Central memory CD8-positive, alpha-beta T cell (primary cell): ENCODE measurements around the gene CLEC16A.

Source experiments
- ATAC-seq: fragments of 150-1000 bp; cut with Tn5 transposase; replicated peaks from 2 replicates; pipeline ENCODE4 v1.10.0; 2022; ENCODE audit warnings: mild to moderate bottlenecking, moderate FRiP score, moderate number of reproducible peaks; ENCODE audit not compliant: poor library complexity, severe bottlenecking; ENCODE audit errors: extremely low read depth
- DNase-seq, 2 donors: peaks; one replicate each; pipeline ENCODE4 v3.0.0; 2021; ENCODE audit warnings: low spot score in 2 of 2
- H3K27ac Mint-ChIP-seq: one replicate; pipeline ENCODE4 v1.8.0; 2022; ENCODE audit warnings: low read depth, mild to moderate bottlenecking, moderate library complexity, mixed read lengths
- H3K27me3 Mint-ChIP-seq: one replicate; pipeline ENCODE4 v1.8.0; 2022; ENCODE audit warnings: mixed read lengths
- H3K36me3 Mint-ChIP-seq: one replicate; pipeline ENCODE4 v1.8.0; 2022; ENCODE audit warnings: mild to moderate bottlenecking, moderate library complexity, mixed read lengths; ENCODE audit not compliant: insufficient read depth
- H3K4me1 Mint-ChIP-seq: one replicate; pipeline ENCODE4 v1.8.0; 2022; ENCODE audit warnings: mixed read lengths
- H3K4me3 Mint-ChIP-seq: one replicate; pipeline ENCODE4 v1.8.0; 2022; ENCODE audit warnings: mild to moderate bottlenecking, moderate library complexity, mixed read lengths
- H3K9me3 Mint-ChIP-seq: one replicate; pipeline ENCODE4 v1.8.0; 2022; ENCODE audit warnings: mixed read lengths

The CLEC16A gene

GRCh38 chr16:11136600-11136999, 192.2 kb downstream of the CLEC16A start:
- Mint-ChIP-seq H3K27me3 (no peaks in the 10 kb centered on the region), H3K9me3 (no peaks in the 10 kb centered on the region), H3K4me1 (peaks cover 14% of the 10 kb centered on the region), H3K36me3 (peaks cover 8% of the 10 kb centered on the region), H3K4me3 (no peak overlapping the region), H3K27ac (no peak overlapping the region)
- no peak for DNase-seq
- ATAC-seq: no peak

GRCh38 chr16:11138022-11138768, 193.8 kb downstream of the CLEC16A start:
- DNase-seq: no peak
- Mint-ChIP-seq H3K4me1 (peaks cover 4% of the 10 kb centered on the region), H3K27me3 (no peaks in the 10 kb centered on the region), H3K4me3 (no peak overlapping the region), H3K9me3 (no peaks in the 10 kb centered on the region), H3K36me3 (peaks cover 7% of the 10 kb centered on the region), H3K27ac (no peak overlapping the region)
- ATAC-seq: no peak

GRCh38 chr16:11138769-11139325, 194.5 kb downstream of the CLEC16A start:
- ATAC-seq (no peak), DNase-seq (no peak)
- H3K4me1 Mint-ChIP-seq: peaks cover 4% of the 10 kb centered on the region
- H3K4me3 Mint-ChIP-seq: no peak overlapping the region
- H3K27ac Mint-ChIP-seq: no peak overlapping the region
- no peaks in the 10 kb centered on the region for H3K27me3 Mint-ChIP-seq
- H3K36me3 Mint-ChIP-seq: peaks cover 7% of the 10 kb centered on the region
- H3K9me3 Mint-ChIP-seq: no peaks in the 10 kb centered on the region

GRCh38 chr16:11139326-11140097, 195.1 kb downstream of the CLEC16A start:
- H3K27me3 Mint-ChIP-seq: no peaks in the 10 kb centered on the region
- no peak for ATAC-seq
- peaks cover 4% of the 10 kb centered on the region for H3K4me1 Mint-ChIP-seq
- peak overlapping the region; percentile 45 for H3K4me3 Mint-ChIP-seq
- no peak overlapping the region for H3K27ac Mint-ChIP-seq
- peaks cover 7% of the 10 kb centered on the region for H3K36me3 Mint-ChIP-seq
- no peak for DNase-seq
- H3K9me3 Mint-ChIP-seq: no peaks in the 10 kb centered on the region

- DNase-seq: no peak
- Mint-ChIP-seq H3K36me3 (peaks cover 7% of the 10 kb centered on the region), H3K9me3 (no peaks in the 10 kb centered on the region), H3K4me1 (peaks cover 4% of the 10 kb centered on the region), H3K27me3 (no peaks in the 10 kb centered on the region), H3K27ac (no peak overlapping the region), H3K4me3 (peak overlapping the region; percentile 45)
- ATAC-seq: peak; percentile 28
These were observed 195.7 kb downstream of the CLEC16A start for GRCh38 chr16:11140098-11140375.

GRCh38 chr16:11140466-11140865, 196.1 kb downstream of the CLEC16A start:
- no peak for ATAC-seq
- DNase-seq: no peak
- Mint-ChIP-seq H3K27ac (no peak overlapping the region), H3K4me3 (no peak overlapping the region), H3K9me3 (no peaks in the 10 kb centered on the region), H3K36me3 (peaks cover 7% of the 10 kb centered on the region), H3K27me3 (no peaks in the 10 kb centered on the region), H3K4me1 (peaks cover 4% of the 10 kb centered on the region)

GRCh38 chr16:11140867-11141266, 196.5 kb downstream of the CLEC16A start:
- no peak for ATAC-seq
- no peaks in the 10 kb centered on the region for H3K9me3 Mint-ChIP-seq
- H3K4me3 Mint-ChIP-seq: no peak overlapping the region
- H3K27me3 Mint-ChIP-seq: no peaks in the 10 kb centered on the region
- DNase-seq: no peak
- H3K27ac Mint-ChIP-seq: no peak overlapping the region
- peaks cover 6% of the 10 kb centered on the region for H3K36me3 Mint-ChIP-seq
- H3K4me1 Mint-ChIP-seq: peaks cover 4% of the 10 kb centered on the region

- H3K36me3 Mint-ChIP-seq: peaks cover 1% of the 10 kb centered on the region
- DNase-seq: no peak
- no peak overlapping the region for H3K27ac Mint-ChIP-seq
- no peaks in the 10 kb centered on the region for H3K9me3 Mint-ChIP-seq
- H3K4me1 Mint-ChIP-seq: peaks cover 4% of the 10 kb centered on the region
- no peaks in the 10 kb centered on the region for H3K27me3 Mint-ChIP-seq
- ATAC-seq: no peak
- no peak overlapping the region for H3K4me3 Mint-ChIP-seq
These were observed 197.3 kb downstream of the CLEC16A start for GRCh38 chr16:11141409-11142260.

GRCh38 chr16:11142261-11142630, 197.9 kb downstream of the CLEC16A start:
- H3K27me3 Mint-ChIP-seq: no peaks in the 10 kb centered on the region
- H3K4me1 Mint-ChIP-seq: peaks cover 4% of the 10 kb centered on the region
- no peak overlapping the region for H3K27ac Mint-ChIP-seq
- DNase-seq (no peak), ATAC-seq (no peak)
- no peak overlapping the region for H3K4me3 Mint-ChIP-seq
- peaks cover 1% of the 10 kb centered on the region for H3K36me3 Mint-ChIP-seq
- no peaks in the 10 kb centered on the region for H3K9me3 Mint-ChIP-seq

- DNase-seq (no peak), ATAC-seq (no peak)
- Mint-ChIP-seq H3K9me3 (no peaks in the 10 kb centered on the region), H3K4me1 (peaks cover 4% of the 10 kb centered on the region), H3K36me3 (peaks cover 1% of the 10 kb centered on the region), H3K27ac (no peak overlapping the region), H3K4me3 (no peak overlapping the region), H3K27me3 (no peaks in the 10 kb centered on the region)
These were observed 198.6 kb downstream of the CLEC16A start for GRCh38 chr16:11142951-11143350.

GRCh38 chr16:11143372-11144035, 199.1 kb downstream of the CLEC16A start:
- Mint-ChIP-seq H3K4me3 (no peak overlapping the region), H3K4me1 (peaks cover 4% of the 10 kb centered on the region), H3K9me3 (no peaks in the 10 kb centered on the region), H3K27me3 (no peaks in the 10 kb centered on the region), H3K27ac (no peak overlapping the region), H3K36me3 (no peaks in the 10 kb centered on the region)
- DNase-seq (no peak), ATAC-seq (no peak)

- no peaks in the 10 kb centered on the region for H3K36me3 Mint-ChIP-seq
- H3K4me3 Mint-ChIP-seq: no peak overlapping the region
- ATAC-seq: no peak
- H3K9me3 Mint-ChIP-seq: no peaks in the 10 kb centered on the region
- H3K27me3 Mint-ChIP-seq: no peaks in the 10 kb centered on the region
- no peak overlapping the region for H3K27ac Mint-ChIP-seq
- peaks cover 4% of the 10 kb centered on the region for H3K4me1 Mint-ChIP-seq
- DNase-seq: no peak
These were observed 199.8 kb downstream of the CLEC16A start for GRCh38 chr16:11144122-11144521.
